ENCODE data around the gene SPATA24.
"Not testable (repeated sequence)": the region's sequence is repeated elsewhere in the genome, so short reads cannot be mapped to it uniquely, and the experiment has no call there.

SPATA24 gene

DNA sequence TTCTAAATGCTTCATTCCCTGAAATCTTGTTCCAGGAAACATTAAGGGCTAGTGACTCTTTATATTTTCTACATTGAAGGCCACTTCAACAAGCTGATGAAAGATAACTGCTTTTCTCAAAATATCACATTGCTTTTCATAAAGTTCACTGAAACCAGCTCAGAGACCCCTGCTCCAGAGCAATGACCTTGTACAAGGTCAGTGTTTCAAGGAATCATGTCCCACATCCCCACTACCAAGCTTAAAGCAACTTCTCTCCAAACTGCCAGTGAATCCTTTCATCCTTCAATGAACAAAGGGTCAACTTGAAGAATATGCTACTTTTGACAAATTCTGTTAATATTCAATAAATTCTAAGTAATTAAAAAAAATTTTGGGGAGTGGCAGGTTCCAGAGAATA lies 12.0 kb upstream of the SPATA24 start:
- no peak for DNase-seq

DNA sequence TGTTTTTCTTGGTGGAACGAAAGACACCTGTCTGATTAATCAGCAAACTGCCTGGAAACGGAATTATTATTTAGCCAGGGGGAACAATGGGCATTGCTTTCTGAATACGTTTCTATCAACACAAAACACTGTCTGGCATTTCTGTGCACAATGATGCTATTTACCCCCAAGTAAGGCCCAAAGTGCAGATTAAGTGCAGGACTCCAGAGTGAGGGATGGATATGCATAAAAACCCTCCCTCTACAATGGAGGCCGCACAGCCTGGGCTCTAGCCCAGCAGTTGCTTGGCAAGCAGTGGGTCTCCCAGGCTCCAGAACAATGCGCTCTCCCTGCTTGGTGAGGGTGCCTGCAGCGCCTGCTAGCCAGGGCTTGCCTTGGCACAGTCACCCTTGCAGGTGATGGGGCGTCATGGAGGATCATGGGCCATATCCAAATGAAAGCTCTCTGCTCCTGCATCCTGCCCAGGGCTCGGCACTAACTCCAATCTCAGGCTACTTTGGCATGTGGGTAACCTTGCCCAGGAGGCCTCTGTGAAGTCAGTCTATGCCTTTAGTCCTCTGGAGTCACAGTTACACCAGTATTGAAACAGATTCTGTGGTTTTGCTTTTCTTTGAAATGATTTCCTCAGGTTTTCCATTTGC lies 11.5 kb upstream of the SPATA24 start:
- no peak for DNase-seq

DNA sequence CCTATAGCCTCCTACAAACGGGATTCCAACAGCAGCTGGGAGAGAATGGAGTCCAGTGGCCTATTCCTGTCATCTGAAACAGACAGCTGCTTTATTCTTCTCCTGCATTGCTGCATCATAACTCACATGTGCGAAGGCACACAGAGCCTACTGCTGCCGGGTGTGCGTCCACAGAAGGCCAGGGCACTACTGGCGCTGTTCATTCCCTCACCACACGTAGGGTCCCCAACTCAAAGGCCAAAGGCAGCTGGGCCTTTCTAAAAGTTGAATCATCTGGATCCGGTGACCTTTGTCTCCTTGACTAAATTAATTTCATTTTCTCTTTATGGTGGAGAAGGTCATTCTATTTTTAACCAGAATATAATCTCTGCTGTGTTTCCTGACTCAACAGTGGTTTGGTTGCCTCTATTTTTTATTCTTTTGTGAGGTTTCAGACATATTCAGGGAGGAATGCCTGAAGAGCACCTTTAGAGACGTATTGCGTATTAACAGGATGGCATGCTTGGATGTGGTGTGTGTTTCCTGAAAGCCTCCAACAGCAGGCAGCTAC lies 10.8 kb upstream of the SPATA24 start:
- DNase-seq, result no peak

DNA sequence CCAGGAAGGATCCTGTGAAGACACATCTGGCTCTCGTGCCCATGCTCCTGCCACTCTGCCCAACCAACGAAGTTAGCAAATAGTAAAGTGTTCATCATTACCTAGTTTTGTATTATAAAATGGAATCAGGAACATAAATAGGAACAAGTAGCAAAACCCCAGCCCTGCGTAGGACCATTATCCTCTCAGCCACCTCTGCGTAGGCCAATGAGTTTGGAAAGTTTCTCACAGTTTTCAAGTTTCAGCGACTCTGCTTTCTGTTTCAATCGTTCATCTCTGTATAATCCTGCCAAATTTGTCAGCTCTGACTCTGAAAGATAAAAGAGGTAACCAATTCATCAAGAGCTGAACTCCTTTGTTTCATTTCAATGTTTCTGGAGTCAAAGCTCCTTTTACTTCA lies 10.1 kb upstream of the SPATA24 start:
- DNase-seq, result no peak

DNA sequence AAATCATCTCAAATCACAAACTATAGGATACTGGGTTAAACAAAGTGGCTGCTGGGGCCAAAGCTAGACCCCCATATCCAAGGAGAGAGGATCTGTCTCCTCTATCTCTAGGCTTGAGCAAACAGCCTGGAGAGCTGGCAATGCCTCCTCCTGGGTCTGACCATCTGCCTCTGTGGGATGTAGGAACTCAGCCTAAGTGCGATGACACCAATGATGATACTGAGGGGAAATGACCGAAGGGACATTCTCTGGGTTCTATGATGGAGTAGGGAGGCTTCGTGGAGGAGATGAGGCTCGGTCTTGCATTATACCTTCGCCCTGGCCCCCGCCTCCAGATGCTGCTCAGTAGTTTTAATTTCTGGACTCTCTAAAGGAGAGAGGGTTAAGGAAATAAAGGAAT lies 9.3 kb upstream of the SPATA24 start:
- no peak for DNase-seq

DNA sequence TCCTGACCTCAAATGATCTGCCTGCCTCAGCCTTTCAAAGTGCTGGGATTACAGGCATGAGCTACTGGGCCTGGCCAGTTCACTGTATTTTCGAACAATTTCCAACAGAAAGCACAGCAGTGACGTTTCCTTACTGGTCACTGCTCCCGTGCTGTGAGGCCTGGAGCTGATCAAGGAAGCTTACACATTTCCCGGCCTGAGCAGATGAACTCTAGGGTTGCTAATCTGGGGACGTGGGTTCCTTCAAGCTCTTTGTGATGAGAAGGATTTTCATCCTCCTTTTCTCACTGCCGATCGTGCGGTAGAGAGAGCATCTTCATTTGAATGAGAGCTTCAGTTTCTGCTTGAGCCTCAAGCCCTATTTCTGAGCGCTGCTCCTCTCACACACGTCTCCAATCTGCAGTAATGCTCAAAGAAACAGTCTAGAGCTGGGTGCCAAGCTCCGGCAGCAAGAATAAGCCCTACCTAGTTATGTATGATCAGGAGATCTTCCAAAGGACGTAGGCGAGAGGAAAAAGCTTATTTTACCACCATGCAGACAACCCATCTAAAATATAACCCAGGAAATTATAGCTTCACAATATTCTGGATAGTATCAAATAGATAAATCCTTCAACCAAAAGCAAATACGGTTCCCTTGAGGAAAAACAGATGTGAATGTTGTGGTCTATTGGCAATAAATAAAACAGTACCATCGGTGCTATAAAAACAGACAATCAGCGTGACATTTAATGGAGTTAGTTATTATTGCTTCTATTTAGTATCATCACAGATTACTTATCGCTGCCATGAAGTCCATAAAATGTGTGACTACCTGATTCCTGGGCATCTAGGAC lies 7.3 kb upstream of the SPATA24 start:
- DNase-seq, result no peak

DNA sequence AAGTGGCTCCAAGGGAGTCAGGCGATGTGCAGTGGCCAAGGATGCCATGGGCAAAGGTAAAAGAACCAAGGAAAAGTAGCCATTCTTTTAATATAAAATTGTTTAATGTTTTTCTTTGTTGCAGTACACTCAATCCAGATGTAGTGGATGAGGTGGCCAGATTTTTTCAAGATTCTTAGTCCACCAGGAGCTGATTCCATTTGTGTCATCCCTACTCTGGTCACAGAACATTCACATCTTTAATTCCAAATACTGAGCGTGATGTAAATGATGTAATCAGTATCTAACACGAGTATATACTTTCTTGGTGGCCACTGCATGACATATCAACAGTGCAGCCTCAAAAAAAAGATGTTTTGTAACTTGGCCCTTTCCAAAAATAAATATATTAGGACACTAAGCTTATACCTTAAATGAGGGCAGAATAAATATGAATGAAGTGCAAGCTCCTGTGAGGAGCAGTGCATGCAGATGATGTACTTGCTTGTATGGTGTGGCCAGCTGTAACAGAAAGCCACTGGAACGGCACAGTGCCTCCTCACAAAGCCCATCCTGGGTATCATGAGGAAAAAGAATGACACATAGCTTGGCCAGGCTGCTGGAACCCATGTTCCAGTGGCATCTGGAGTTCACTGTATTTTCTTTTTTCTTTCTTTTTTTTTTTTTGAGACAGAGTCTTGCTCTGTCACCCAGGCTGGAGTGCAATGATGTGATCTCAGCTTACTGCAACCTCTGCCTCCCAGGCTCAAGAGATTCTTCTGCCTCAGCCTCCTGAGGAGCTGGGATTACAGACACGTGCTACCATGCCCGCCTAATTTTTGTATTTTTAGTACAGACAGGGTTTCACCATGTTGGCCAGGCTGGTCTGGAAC lies 6.5 kb upstream of the SPATA24 start:
- no peak for DNase-seq

DNA sequence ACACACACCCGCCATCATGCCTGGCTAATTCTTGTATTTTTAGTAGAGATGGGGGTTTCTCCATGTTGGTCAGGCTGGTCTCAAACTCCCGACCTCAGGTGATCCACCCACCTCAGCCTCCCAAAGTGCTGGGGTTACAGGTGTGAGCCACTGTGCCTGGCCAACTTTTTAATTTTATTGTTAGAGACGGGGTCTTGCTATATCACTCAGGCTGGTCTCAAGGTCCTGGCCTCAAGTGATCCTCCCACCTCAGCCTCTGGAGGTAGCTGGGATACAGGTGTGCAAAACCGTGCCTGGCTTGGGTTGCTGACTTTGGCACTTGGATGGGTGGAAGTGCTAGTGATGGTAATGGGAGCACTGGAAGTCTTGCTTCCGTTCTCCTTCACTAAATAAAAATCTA lies 5.2 kb upstream of the SPATA24 start:
- DNase-seq, result not testable (repeated sequence)

DNA sequence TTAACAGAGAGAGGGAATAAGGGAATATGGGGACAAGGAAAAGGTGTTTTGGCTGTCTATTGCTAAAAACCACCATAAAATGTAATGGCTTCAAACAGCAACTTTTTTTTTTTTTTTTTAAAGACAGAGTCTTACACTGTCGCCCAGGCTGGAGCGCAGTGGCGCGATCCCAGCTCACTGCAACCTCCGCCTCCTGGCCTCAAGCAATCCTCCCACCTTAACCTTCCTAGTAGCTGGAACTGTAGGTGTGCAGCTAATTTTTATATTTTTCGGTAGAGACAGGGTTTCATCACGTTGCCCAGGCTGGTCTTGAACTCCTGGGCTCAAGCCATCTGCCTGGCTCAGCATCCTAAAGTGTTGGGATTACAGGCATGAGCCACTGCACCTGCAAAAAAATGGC lies 4.3 kb upstream of the SPATA24 start:
- no peak for DNase-seq

DNA sequence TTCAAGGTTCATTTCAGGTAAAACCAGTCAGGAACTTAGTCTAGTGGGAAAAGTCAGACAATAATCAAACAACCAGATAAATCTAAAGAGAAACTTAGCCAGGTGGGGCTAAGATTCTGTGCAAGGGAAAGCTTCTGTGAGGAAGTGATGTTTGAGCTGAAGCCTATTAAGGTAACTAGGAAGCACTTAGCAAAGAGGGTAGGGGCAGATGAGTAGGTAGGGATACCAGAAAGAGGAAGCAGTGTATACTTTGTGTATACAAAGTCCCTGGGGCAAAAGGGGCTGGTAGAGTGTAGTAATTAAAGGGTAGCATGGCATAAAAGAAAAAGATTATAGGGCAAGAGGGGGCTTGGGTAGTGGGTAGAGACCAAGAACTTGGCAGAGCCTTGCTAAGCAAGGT lies 3.6 kb upstream of the SPATA24 start:
- no peak for DNase-seq

DNA sequence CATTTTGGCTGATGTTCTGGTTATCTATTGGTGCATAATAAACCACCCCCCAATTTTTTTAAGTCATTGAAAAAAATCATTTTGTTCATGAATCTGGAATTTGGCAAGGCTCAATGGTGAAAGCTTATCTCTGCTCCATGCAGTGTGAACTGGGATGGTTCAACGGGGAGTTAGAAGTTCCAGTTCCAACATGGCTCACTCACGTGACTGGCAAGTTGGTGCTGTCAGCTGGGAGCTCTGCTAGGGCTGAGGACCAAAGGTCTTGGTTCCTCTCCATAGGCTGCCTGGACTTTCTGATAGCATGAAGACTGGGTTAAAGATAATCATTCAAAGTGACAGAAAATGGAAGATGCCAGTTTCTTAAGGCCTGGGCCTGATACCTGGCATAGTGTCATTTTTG lies 3.1 kb upstream of the SPATA24 start:
- no peak for DNase-seq

DNA sequence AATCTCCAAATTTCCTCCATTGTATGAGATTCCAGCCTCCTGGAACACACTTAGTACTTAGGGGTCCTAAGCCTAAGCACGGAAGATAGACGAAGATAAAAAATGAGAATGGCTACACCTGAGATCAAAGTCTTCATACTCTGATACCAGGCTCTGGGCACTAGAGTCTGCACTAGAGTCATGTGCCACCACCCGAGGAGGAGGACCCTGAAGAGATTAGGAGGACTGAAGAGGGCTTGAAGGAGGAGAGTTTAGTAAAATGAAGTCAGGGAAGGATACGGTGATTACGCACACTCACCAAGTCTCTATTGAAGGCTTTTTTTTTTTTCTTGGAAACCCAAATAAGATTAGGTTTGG lies 573 bp upstream of the SPATA24 start:
- no peak for DNase-seq

DNA sequence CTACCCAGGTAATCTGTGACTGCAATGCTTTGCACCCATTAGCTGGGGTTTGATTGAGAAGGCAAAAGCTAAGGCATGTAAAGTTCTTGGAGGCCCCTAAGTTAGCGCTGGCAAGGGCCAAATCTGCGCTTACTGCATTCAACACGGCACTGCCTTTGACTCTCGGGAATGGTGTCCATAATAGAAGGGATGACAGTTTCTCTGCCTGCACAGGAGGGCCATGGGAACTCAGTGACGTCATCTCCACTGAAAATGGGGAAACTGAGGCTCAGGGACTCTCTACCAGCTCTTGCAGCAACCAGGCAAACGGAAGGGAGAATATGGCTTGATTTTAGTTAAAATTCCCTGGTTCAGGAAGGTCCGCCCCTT lies 487 bp downstream of the SPATA24 start:
- no peak for DNase-seq

DNA sequence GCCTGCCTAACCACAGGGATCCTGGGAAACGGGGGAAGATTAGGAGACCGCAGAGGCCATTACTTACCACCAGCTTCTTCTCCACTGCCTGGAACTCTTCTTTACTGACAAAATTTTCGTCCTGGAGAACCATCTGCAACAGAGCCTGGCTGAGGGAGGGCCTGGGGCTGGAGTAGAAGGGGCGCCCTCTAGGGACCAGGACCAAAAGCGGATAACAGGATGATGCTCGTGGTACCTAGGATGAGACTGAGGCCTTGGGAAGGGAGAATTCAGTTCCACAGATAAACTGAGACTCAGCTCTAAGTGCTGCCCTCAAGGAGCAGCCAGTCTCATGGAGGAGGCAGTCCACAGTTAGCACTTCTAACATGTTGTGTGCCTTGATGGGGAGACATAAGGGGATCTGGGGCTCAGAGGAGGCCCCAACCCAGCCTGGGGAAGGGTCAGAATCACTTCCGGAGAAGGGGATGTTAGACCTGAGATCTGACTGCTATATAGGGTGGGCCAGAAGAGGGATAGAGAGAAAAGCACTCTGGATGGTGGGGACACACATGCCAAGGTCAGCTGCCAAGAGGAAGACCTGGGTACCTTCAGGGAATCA lies 1.2 kb downstream of the SPATA24 start:
- DNase-seq, result no peak

DNA sequence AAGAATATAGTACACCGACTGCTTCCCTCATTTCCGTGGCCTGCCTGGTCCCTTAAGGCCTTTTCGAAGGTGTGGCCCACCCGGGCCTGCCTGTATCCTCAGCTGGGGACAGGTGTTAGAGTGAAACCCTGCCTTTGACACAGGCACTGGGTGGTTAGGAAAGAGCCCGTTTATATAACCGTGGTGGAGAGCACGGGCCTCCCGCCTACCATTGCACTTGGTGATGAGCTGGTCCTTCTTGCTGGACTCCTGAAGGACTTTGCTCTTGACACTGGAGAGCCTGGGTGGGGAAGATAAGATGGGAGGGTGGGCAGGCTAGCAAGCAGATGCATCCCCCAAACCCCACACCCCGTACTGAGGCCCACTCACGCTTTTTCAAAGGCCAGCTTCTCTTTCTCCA lies 2.3 kb downstream of the SPATA24 start:
- no peak for DNase-seq

DNA sequence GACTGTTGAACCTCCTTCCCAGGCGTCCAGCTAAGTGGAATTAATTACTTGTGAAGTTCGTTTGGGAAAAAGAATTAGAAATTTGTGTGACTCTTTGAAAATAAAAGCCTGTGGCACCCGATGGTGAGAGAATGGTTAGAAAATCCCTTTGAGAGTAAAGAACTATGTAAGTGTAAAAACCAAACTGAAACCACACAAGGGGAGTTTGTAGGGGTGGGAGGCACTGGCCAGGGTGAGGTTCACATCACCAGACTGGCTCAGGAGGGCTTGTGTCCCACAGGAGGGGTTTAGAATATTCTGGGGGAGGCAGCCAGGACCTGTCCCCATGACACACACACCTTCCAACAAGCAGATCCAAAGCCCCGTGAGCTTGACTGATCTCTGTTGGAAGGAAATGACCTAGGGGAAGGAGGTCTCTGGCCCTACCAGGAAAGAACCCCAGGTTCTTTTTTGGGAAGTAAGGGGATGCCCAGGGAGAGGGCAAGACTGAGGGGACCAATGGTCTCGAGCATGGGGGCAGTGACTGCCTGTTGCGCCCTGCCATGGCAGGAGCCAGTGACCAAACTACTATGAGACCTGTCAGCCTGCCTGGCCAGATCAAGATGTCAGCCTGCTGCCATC lies 4.3 kb downstream of the SPATA24 start:
- no peak for DNase-seq

DNA sequence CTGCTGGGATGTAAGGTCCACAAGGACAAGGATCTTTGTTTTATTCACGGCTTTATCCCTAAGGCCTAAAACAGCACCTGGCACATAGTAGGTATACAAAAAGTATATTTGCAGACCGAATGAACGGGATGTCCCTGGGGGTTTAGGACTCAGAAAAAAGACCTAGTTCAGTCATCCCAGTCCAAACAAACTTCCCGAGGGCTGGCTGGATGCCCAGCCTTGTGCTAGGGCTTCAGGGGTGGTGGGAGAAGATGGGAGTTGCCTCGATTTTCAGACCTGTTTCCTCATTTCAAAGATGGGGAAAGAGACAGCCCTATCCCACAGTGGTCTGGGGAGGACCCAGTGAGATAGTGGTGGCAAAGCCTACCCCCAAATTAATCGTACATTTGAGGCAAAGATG lies 6.0 kb downstream of the SPATA24 start:
- DNase-seq, result no peak

DNA sequence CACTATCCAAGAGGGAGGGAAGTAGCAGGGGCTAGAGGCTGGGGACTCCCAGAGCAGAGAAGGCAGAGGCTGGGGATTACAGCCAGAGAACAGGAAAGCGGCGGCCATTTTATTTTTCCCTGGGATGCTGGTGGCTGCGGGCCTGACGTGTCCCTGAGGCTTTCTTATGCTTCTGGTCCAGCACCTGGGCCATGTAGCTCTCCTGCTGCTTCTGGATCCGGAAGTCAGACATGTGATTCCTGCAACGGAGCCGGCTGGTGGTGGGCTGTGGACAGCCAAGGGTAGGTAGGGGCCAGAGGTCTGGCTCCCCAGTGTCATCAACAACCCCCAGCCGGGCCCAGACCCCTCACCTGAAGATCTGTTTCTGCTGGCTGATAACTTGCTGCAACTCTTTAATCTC lies 7.2 kb downstream of the SPATA24 start:
- DNase-seq, result no peak

DNA sequence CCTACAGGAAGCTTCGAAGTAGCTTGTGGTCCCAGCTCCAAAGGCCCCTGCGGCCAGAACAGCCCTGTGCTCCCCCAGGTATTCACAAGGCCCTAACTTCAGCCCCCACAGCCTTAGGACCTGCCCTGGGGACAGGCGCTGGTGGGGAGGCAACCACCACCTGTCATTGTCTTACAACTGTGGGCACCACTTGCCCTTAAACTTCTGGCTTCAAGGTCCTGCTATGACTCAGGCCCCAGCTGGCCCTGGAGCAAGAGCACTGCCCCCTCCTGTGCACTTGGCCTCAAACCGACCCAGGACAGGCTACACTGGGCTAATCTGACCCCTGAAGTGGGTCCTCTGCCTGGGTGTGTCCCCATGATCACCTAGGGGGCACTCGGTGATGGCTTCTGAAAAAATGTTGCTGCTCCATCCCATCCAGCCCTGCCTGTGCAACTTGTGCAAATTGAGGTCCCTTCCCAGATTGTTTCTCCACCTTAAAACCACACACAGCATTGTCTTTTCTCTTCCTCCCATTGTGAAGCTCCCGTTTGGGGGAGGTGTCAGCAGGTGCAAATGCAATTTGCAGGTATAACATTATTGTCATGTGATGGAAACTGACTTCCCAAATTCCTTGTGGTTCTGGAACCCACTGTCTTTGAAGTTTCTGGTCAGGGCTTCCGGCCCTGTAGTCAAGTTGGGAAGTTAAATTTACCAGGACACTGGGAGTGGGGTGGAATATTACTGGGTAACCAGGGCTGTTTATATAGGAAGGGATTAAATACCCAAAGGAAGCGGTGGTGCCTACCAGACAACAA lies 7.8 kb downstream of the SPATA24 start:
- no peak for DNase-seq

DNA sequence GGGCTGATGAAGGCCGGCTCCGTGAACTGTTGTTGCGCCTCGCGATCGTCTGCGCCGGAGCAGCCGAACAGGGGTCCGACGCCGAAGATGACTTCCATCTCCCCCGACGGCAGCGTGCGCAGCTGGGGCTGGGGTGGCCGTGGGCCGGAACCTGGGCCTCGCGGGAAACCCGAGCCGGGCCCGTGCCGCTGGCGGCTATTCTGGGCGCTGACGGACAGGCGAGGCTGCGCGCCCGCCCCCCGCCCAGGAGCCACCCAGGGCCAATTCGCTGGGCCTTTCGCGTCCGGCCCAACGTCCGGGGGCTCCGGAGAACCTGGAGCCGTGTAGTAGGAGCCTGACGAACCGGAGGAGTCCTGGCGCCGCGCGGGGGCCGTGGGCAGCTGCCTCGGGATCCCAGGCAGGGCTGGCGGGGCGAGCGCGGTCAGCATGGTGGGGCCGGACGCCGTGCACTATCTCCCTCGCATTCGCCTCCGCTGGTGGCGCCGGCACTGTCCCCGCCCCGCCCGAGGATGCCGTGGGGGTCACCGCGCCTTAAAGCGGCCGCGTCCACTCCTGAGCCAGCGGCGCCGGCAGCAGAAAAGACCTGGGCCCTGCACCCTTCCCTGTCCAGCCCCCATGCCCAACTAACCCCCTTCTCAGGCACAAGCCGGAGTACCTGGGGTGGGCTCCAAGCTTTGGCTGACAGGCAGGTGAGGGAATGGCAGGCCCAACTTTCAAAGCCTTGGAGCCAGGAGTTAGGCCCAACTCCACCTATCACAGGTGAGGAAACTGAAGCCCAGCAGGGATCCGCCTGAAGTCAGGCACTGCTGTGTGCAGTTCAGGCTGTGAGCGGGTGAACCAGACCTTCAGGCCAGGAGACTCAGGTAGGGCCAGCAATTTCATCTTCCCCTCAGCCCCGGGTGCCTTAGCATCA lies 9.0 kb downstream of the SPATA24 start, which contains the start of gene PROB1:
PROB1 (minus strand) TSS at position 451 of the 913 bp plus-strand sequence; CDS start at position 428, 23 bp downstream.
- DNase-seq, result no peak
